ENCODE measurements around the gene IL1RAPL2.

- no peak for TF ChIP-seq FOXK2 (IDR thresholded peaks at IDR 0.05)
- TF ChIP-seq BHLHE40 (IDR thresholded peaks at IDR 0.05; ENCODE audit: borderline replicate concordance), result no peak
These were observed 694.5 kb downstream of the IL1RAPL2 start for GRCh38 chrX:105260291-105261043.
